IMR-90 (cell line): ENCODE data around the gene GCLC. TPM values are rescaled to one million over a fixed set of nuclear protein-coding genes. Genes with fewer than 3 reads are reported as not detected.

Experiments
- ATAC-seq: fragments of 200-7000 bp; cut with Tn5 transposase; 2 replicates; pipeline ENCODE4 v1.9.1; 2020; ENCODE audit warnings: low read depth, mild to moderate bottlenecking, moderate library complexity
- BruUV-seq: library from RNA; stranded (reverse); fragments of 400-500 nt; replicated peaks from 2 replicates; lab custom pipeline; 2021; lab: Mats Ljungman, UMichigan
- CTCF ChIA-PET: fragments of 300-600 bp; formaldehyde crosslinking; extraction: SDS; loops from one replicate; lab custom pipeline; 2021; ENCODE audit warnings: antibody characterized with exemption; lab: Yijun Ruan, JAX
- POLR2A ChIA-PET: fragments of 300-600 bp; sonication (Branson Sonifier 250); formaldehyde crosslinking; loops from one replicate; lab custom pipeline; 2022; ENCODE audit warnings: antibody characterized with exemption; ENCODE audit not compliant: unreplicated experiment; lab: Charles Lee
- DNase-seq: peaks from one replicate; pipeline ENCODE4 v3.0.0; 2013
- H2AFZ ChIP-seq: replicated peaks from 2 replicates; pipeline ENCODE3; 2013; ENCODE audit warnings: low read length, mild to moderate bottlenecking; ENCODE audit not compliant: poor library complexity
- H2AK5ac ChIP-seq: 2 replicates; pipeline ENCODE4 v1.6.1; 2013; ENCODE audit warnings: low read depth, low read length, inconsistent platforms
- H2AK9ac ChIP-seq: replicated peaks from 2 replicates; pipeline ENCODE3; 2013; ENCODE audit warnings: mild to moderate bottlenecking, low read depth, low read length, moderate library complexity; ENCODE audit not compliant: poor library complexity
- H2BK120ac ChIP-seq: 2 replicates; pipeline ENCODE4 v1.6.1; 2013; ENCODE audit warnings: low read depth, low read length, inconsistent platforms
- H2BK15ac ChIP-seq: 3 replicates; pipeline ENCODE4 v1.6.1; 2013; ENCODE audit warnings: low read depth, low read length, inconsistent platforms
- H2BK20ac ChIP-seq: 2 replicates; pipeline ENCODE4 v1.6.1; 2013; ENCODE audit warnings: low read depth, mild to moderate bottlenecking, inconsistent platforms, low read length, moderate library complexity
- H2BK5ac ChIP-seq: 2 replicates; pipeline ENCODE4 v1.6.1; 2013; ENCODE audit warnings: mild to moderate bottlenecking, low read depth, low read length, inconsistent platforms; ENCODE audit not compliant: poor library complexity, severe bottlenecking
- H3K14ac ChIP-seq: replicated peaks from 2 replicates; pipeline ENCODE4 v1.6.1; 2013; ENCODE audit warnings: low read depth, low read length, inconsistent platforms
- H3K18ac ChIP-seq: 2 replicates; pipeline ENCODE4 v1.6.1; 2013; ENCODE audit warnings: low read depth, low read length, control low read depth
- H3K23ac ChIP-seq: 2 replicates; pipeline ENCODE4 v1.6.1; 2013; ENCODE audit warnings: low read depth, low read length, inconsistent platforms
- H3K27ac ChIP-seq: 2 replicates; pipeline ENCODE4 v1.5.1; 2013; ENCODE audit warnings: mild to moderate bottlenecking, control low read depth, low read length; ENCODE audit not compliant: insufficient read depth
- H3K27me3 ChIP-seq: 2 replicates; pipeline ENCODE4 v1.6.1; 2013; ENCODE audit warnings: low read length; ENCODE audit not compliant: control insufficient read depth, insufficient read depth
- H3K36me3 ChIP-seq: 2 replicates; pipeline ENCODE4 v1.6.1; 2013; ENCODE audit warnings: low read length, mixed read lengths; ENCODE audit not compliant: control insufficient read depth, insufficient read depth
- H3K4ac ChIP-seq: 2 replicates; pipeline ENCODE4 v1.6.1; 2013; ENCODE audit warnings: low read depth, low read length, inconsistent platforms
- H3K4me1 ChIP-seq: 2 replicates; pipeline ENCODE4 v1.6.1; 2013; ENCODE audit warnings: low read length, mixed read lengths; ENCODE audit not compliant: control insufficient read depth, insufficient read depth
- H3K4me2 ChIP-seq: 2 replicates; pipeline ENCODE4 v1.6.1; 2013; ENCODE audit warnings: low read depth, mild to moderate bottlenecking, control low read depth, low read length, moderate library complexity
- H3K4me3 ChIP-seq: 2 replicates; pipeline ENCODE4 v1.5.1; 2013; ENCODE audit warnings: low read depth, mild to moderate bottlenecking, control low read depth, low read length, moderate library complexity; ENCODE audit not compliant: insufficient read depth
- H3K56ac ChIP-seq: 2 replicates; pipeline ENCODE4 v1.6.1; 2013; ENCODE audit warnings: low read length, inconsistent platforms; ENCODE audit not compliant: insufficient read depth; ENCODE audit errors: extremely low read depth
- H3K79me1 ChIP-seq, 2 experiments: 2 replicates each; pipeline ENCODE4 v1.6.1; 2013; ENCODE audit warnings: low read length in 2 of 2, inconsistent platforms in 1 of 2, low read depth in 1 of 2
- H3K9ac ChIP-seq: 2 replicates; pipeline ENCODE4 v1.6.1; 2013; ENCODE audit warnings: low read depth, low read length, control low read depth
- H3K9me1 ChIP-seq: 2 replicates; pipeline ENCODE4 v1.6.1; 2013; ENCODE audit warnings: low read length, inconsistent platforms; ENCODE audit not compliant: insufficient read depth
- H3K9me3 ChIP-seq: 2 replicates; pipeline ENCODE4 v1.6.1; 2013; ENCODE audit warnings: low read length; ENCODE audit not compliant: control insufficient read depth, insufficient read depth
- H4K20me1 ChIP-seq: 2 replicates; pipeline ENCODE4 v1.6.1; 2013; ENCODE audit warnings: low read length, inconsistent platforms; ENCODE audit not compliant: insufficient read depth
- H4K5ac ChIP-seq: 2 replicates; pipeline ENCODE4 v1.6.1; 2013; ENCODE audit warnings: mild to moderate bottlenecking, low read depth, low read length, control low read depth
- H4K8ac ChIP-seq, 2 experiments: 2 replicates each; pipeline ENCODE4 v1.6.1; 2013; ENCODE audit warnings: low read depth in 2 of 2, low read length in 2 of 2, control low read depth in 1 of 2, inconsistent platforms in 1 of 2
- H4K91ac ChIP-seq: 2 replicates; pipeline ENCODE4 v1.6.1; 2013; ENCODE audit warnings: low read depth, low read length, inconsistent platforms; ENCODE audit not compliant: insufficient read depth
- CEBPB ChIP-seq: IDR thresholded peaks from 2 replicates; pipeline ENCODE4 v1.6.1; 2012; ENCODE audit warnings: low read depth, low read length, improper control_type of control experiment
- CHD1 ChIP-seq: IDR thresholded peaks from 2 replicates; pipeline ENCODE4 v1.6.1; 2012; ENCODE audit warnings: low read depth, low read length, improper control_type of control experiment
- FOS ChIP-seq: fragments of 150-350 bp; IDR thresholded peaks from 2 replicates; pipeline ENCODE4 v1.6.1; 2016; ENCODE audit warnings: low read depth, low read length
- MAFK ChIP-seq: IDR thresholded peaks from 2 replicates; pipeline ENCODE4 v1.6.1; 2012; ENCODE audit warnings: low read depth, low read length, improper control_type of control experiment
- MXI1 ChIP-seq: IDR thresholded peaks from 2 replicates; pipeline ENCODE4 v1.6.1; 2012; ENCODE audit warnings: low read depth, mild to moderate bottlenecking, low read length, moderate library complexity, borderline replicate concordance
- RCOR1 ChIP-seq: IDR thresholded peaks from 2 replicates; pipeline ENCODE4 v1.6.1; 2012; ENCODE audit warnings: mild to moderate bottlenecking, low read length, improper control_type of control experiment; ENCODE audit not compliant: insufficient replicate concordance
- RFX5 ChIP-seq: IDR thresholded peaks from 2 replicates; pipeline ENCODE4 v1.8.0; 2012; ENCODE audit warnings: low read depth, mild to moderate bottlenecking, low read length, moderate library complexity
- WGBS, 2 experiments: methylation state at CpG; one replicate each; pipeline versions ENCODE4 v1.1.5 to v1.1.7; 2013; ENCODE audit warnings: missing lambda C conversion rate in 2 of 2; ENCODE audit not compliant: insufficient read length in 1 of 2; ENCODE audit errors: extremely low coverage in 2 of 2; 5-methylcytosine and 5-hydroxymethylcytosine counted together
- dilution Hi-C: fragments of 300-500 bp; cut with HindIII; formaldehyde crosslinking; loops from one replicate; pipeline ENCODE4 v1.14.3; 2018; ENCODE audit warnings: low sequenced_read_pairs; ENCODE audit not compliant: unreplicated experiment
- in situ Hi-C: fragments of 300-500 bp; cut with MboI; formaldehyde crosslinking; loops from 3 replicates; pipeline ENCODE4 v1.14.3; 2019; ENCODE audit warnings: low sequenced_read_pairs, inconsistent platforms, mixed read lengths
- intact Hi-C: fragments of 100-400 bp; cut with micrococcal nuclease; formaldehyde crosslinking; loops from 2 replicates; pipeline ENCODE4 v1.10.0; 2022
- polyA plus RNA-seq, 3 experiments: library from polyadenylated mRNA; depleted of rRNA; stranded (reverse); fragments of >200 nt; gene quantifications; 2 replicates each; pipeline ENCODE4 v1.2.3, GENCODE V29; 2012; ENCODE audit warnings: low replicate concordance in 1 of 3
- total RNA-seq: library from RNA; depleted of rRNA; stranded (reverse); fragments of >200 nt; gene quantifications from 2 replicates; pipeline ENCODE4 v1.2.3, GENCODE V29; 2012
- TF ChIP-seq, protein P1 (sequence below): fragments of 150-350 bp; IDR thresholded peaks from 2 replicates; pipeline ENCODE4 v1.6.1; 2016; ENCODE audit warnings: low read depth, mild to moderate bottlenecking, low read length, moderate library complexity, borderline replicate concordance
- TF ChIP-seq, protein P2 (sequence below): fragments of 150-350 bp; IDR thresholded peaks from 2 replicates; pipeline ENCODE4 v1.6.1; 2017; ENCODE audit warnings: mild to moderate bottlenecking, antibody characterized with exemption, low read length, low read depth

The GCLC gene
- total and polyA plus RNA-seq, 2 of the 4 experiments (the other 2 are of a cell fraction), result 14.2 to 24.2 TPM

DNA sequence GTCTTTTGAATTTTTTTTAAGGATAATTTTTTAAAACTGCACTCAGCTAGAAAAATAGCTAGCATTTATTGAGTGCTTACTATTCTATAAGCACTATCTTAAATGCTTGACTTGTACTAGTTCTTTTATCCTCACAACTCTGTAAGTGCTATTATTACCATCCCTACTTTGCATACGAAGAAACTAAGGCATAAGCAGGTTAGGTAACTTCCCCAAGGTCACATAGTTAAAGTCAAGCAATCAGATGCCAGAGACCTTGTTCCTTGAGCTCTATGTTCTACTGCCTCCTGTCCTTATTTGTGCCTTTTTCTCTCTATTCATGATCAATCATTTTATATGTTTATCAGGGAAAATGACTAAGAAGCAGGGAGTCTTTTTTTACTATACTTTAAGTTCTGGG lies 65.0 kb downstream of the GCLC start:
- Histone ChIP-seq H4K91ac (no peak overlapping the region), H2AK9ac (no peak overlapping the region), H2BK120ac (no peak overlapping the region), H2BK15ac (no peak overlapping the region), H3K9me1 (no peaks in the 10 kb centered on the region), H3K79me1 (no peaks in the 10 kb centered on the region), H3K4ac (no peak overlapping the region), H3K9me3 (no peaks in the 10 kb centered on the region), H2BK20ac (no peak overlapping the region), H4K20me1 (no peaks in the 10 kb centered on the region), H4K5ac (no peak overlapping the region), H3K9ac (no peak overlapping the region), H3K27me3 (peaks cover 5% of the 10 kb centered on the region; the same call in 1 of the 2 replicates), H3K4me2 (no peak overlapping the region), H3K14ac (no peak overlapping the region), H3K36me3 (no peaks in the 10 kb centered on the region), H3K23ac (no peak overlapping the region), H3K4me3 (no peak overlapping the region), H2BK5ac (no peak overlapping the region), H4K8ac (no peak overlapping the region), H2AK5ac (no peak overlapping the region), H3K27ac (no peak overlapping the region), H2AFZ (no peak overlapping the region), H3K18ac (no peak overlapping the region), H3K4me1 (no peaks in the 10 kb centered on the region), H3K56ac (no peak overlapping the region)
- intact Hi-C loops (loop anchor here (5.0 to 10.0 kb wide), 5 partner anchors 133 to 1075 kb away; partner anchors contain the start of genes ELOVL5 and GSTA4), in situ Hi-C loops (loop anchor here (5.0 kb wide), 1 partner anchor 308 kb away; no protein-coding TSS in a partner anchor), dilution Hi-C loops (no loop called here)
- CTCF ChIA-PET, result interaction anchor here (1.0 kb wide), 1 partner anchor 13 kb away, joined by 3 read pairs; no protein-coding TSS in a partner anchor
- ATAC-seq (no peak), DNase-seq (no peak)
- no peak for TF ChIP-seq RFX5
- no peak for TF ChIP-seq CEBPB
- TF ChIP-seq FOS, result no peak
- no peak for TF ChIP-seq CHD1
- TF ChIP-seq, protein P1, sequence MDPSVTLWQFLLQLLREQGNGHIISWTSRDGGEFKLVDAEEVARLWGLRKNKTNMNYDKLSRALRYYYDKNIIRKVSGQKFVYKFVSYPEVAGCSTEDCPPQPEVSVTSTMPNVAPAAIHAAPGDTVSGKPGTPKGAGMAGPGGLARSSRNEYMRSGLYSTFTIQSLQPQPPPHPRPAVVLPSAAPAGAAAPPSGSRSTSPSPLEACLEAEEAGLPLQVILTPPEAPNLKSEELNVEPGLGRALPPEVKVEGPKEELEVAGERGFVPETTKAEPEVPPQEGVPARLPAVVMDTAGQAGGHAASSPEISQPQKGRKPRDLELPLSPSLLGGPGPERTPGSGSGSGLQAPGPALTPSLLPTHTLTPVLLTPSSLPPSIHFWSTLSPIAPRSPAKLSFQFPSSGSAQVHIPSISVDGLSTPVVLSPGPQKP, result no peak
- no peak for TF ChIP-seq MXI1
- TF ChIP-seq RCOR1, result no peak
- TF ChIP-seq, protein P2, sequence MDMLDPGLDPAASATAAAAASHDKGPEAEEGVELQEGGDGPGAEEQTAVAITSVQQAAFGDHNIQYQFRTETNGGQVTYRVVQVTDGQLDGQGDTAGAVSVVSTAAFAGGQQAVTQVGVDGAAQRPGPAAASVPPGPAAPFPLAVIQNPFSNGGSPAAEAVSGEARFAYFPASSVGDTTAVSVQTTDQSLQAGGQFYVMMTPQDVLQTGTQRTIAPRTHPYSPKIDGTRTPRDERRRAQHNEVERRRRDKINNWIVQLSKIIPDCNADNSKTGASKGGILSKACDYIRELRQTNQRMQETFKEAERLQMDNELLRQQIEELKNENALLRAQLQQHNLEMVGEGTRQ, result no peak
- TF ChIP-seq MAFK, result no peak
- BruUV-seq, result no TSS peak
- POLR2A ChIA-PET, result no interaction called here
- no CpG with 5 or more reads among the region's 1 CpG for WGBS, 2 experiments
